HEK293 (cell line): ENCODE results near the gene ENAM.

Experiments used
- GLIS1 ChIP-seq: fragments of 450-650 bp; formaldehyde crosslinking; IDR thresholded peaks from 2 replicates; pipeline ENCODE4 v1.5.1; 2016; ENCODE audit warnings: missing biosample characterization, missing genetic modification characterization
- HOXD13 ChIP-seq: sonication (generic); formaldehyde crosslinking; IDR thresholded peaks from 2 replicates; pipeline ENCODE4 v1.8.0; 2022; ENCODE audit warnings: missing genetic modification reagents, borderline replicate concordance
- IKZF3 ChIP-seq: fragments of 450-650 bp; IDR thresholded peaks from 2 replicates; pipeline ENCODE4 v1.5.0; 2018; ENCODE audit warnings: missing biosample characterization, mild to moderate bottlenecking, missing genetic modification characterization, moderate library complexity
- KLF10 ChIP-seq: fragments of 450-650 bp; IDR thresholded peaks from 2 replicates; pipeline ENCODE4 v1.5.1; 2018; ENCODE audit warnings: missing biosample characterization, mild to moderate bottlenecking, missing genetic modification characterization
- MEIS1 ChIP-seq: sonication (generic); formaldehyde crosslinking; IDR thresholded peaks from 2 replicates; pipeline ENCODE4 v1.8.1; 2022; ENCODE audit warnings: missing genetic modification reagents, mild to moderate bottlenecking, borderline replicate concordance
- SETDB1 ChIP-seq: IDR thresholded peaks from one replicate; pipeline ENCODE4 v1.6.1; 2017; ENCODE audit warnings: mild to moderate bottlenecking, low read length, moderate library complexity, mixed read lengths; ENCODE audit not compliant: insufficient read length
- ZBTB20 ChIP-seq: fragments of 450-650 bp; formaldehyde crosslinking; IDR thresholded peaks from 2 replicates; pipeline ENCODE4 v1.5.1; 2016; ENCODE audit warnings: missing biosample characterization, missing genetic modification characterization
- ZBTB48 ChIP-seq: fragments of 450-650 bp; formaldehyde crosslinking; IDR thresholded peaks from 2 replicates; pipeline ENCODE4 v1.5.1; 2016; ENCODE audit warnings: missing biosample characterization, missing genetic modification characterization
- ZIC2 ChIP-seq: fragments of 450-650 bp; formaldehyde crosslinking; IDR thresholded peaks from 2 replicates; pipeline ENCODE4 v1.5.1; 2016; ENCODE audit warnings: missing biosample characterization, missing genetic modification characterization
- ZNF174 ChIP-seq: fragments of 450-650 bp; formaldehyde crosslinking; IDR thresholded peaks from 2 replicates; pipeline ENCODE4 v1.5.0; 2017; ENCODE audit warnings: missing biosample characterization, mild to moderate bottlenecking, missing genetic modification characterization
- ZNF2 ChIP-seq: fragments of 450-650 bp; formaldehyde crosslinking; IDR thresholded peaks from 2 replicates; pipeline ENCODE4 v1.5.1; 2016; ENCODE audit warnings: missing biosample characterization, missing genetic modification characterization
- ZNF239 ChIP-seq: fragments of 450-650 bp; formaldehyde crosslinking; IDR thresholded peaks from 2 replicates; pipeline ENCODE4 v1.5.1; 2016; ENCODE audit warnings: missing biosample characterization, missing genetic modification characterization
- ZNF248 ChIP-seq: fragments of 450-650 bp; formaldehyde crosslinking; IDR thresholded peaks from 2 replicates; pipeline ENCODE4 v1.5.1; 2017; ENCODE audit warnings: missing biosample characterization, missing genetic modification characterization
- ZNF324 ChIP-seq: fragments of 450-650 bp; formaldehyde crosslinking; IDR thresholded peaks from 2 replicates; pipeline ENCODE4 v1.5.1; 2016; ENCODE audit warnings: missing biosample characterization, missing genetic modification characterization
- ZNF341 ChIP-seq: fragments of 450-650 bp; formaldehyde crosslinking; IDR thresholded peaks from 2 replicates; pipeline ENCODE4; 2016; ENCODE audit warnings: low read depth, missing biosample characterization, missing genetic modification characterization
- ZNF354C ChIP-seq: fragments of 450-650 bp; formaldehyde crosslinking; IDR thresholded peaks from 2 replicates; pipeline ENCODE4 v1.5.1; 2016; ENCODE audit warnings: missing biosample characterization, missing genetic modification characterization, low read depth, borderline replicate concordance
- ZNF394 ChIP-seq: fragments of 450-650 bp; formaldehyde crosslinking; IDR thresholded peaks from 2 replicates; pipeline ENCODE4 v1.5.1; 2016; ENCODE audit warnings: missing biosample characterization, missing genetic modification characterization, mild to moderate bottlenecking, moderate library complexity, borderline replicate concordance
- ZNF416 ChIP-seq: fragments of 450-650 bp; formaldehyde crosslinking; IDR thresholded peaks from 2 replicates; pipeline ENCODE4 v1.5.1; 2016; ENCODE audit warnings: missing biosample characterization, missing genetic modification characterization
- ZNF510 ChIP-seq: fragments of 450-650 bp; formaldehyde crosslinking; IDR thresholded peaks from 2 replicates; pipeline ENCODE4 v1.5.1; 2018; ENCODE audit warnings: mild to moderate bottlenecking, missing genetic modification characterization, missing biosample characterization; ENCODE audit not compliant: insufficient replicate concordance
- ZNF548 ChIP-seq: fragments of 450-650 bp; formaldehyde crosslinking; IDR thresholded peaks from 2 replicates; pipeline ENCODE4 v1.5.1; 2016; ENCODE audit warnings: missing biosample characterization, missing genetic modification characterization
- ZNF600 ChIP-seq: fragments of 450-650 bp; formaldehyde crosslinking; IDR thresholded peaks from 2 replicates; pipeline ENCODE4 v1.5.1; 2016; ENCODE audit warnings: missing biosample characterization, missing genetic modification characterization
- ZNF621 ChIP-seq: fragments of 450-650 bp; formaldehyde crosslinking; IDR thresholded peaks from 2 replicates; pipeline ENCODE4 v1.5.1; 2017; ENCODE audit warnings: missing biosample characterization, missing genetic modification characterization
- ZNF624 ChIP-seq: fragments of 450-650 bp; formaldehyde crosslinking; IDR thresholded peaks from 2 replicates; pipeline ENCODE4 v1.5.1; 2017; ENCODE audit warnings: missing biosample characterization, missing genetic modification characterization
- ZNF658 ChIP-seq: fragments of 450-650 bp; formaldehyde crosslinking; IDR thresholded peaks from 2 replicates; pipeline ENCODE4; 2016; ENCODE audit warnings: missing biosample characterization, missing genetic modification characterization
- ZNF843 ChIP-seq: fragments of 450-650 bp; formaldehyde crosslinking; IDR thresholded peaks from 2 replicates; pipeline ENCODE4 v1.5.1; 2016; ENCODE audit warnings: missing biosample characterization, missing genetic modification characterization
- TF ChIP-seq, protein P1 (sequence below): fragments of 450-650 bp; formaldehyde crosslinking; IDR thresholded peaks from 2 replicates; pipeline ENCODE4 v1.5.1; 2016; ENCODE audit warnings: missing biosample characterization, missing genetic modification characterization
- TF ChIP-seq, protein P2 (sequence below): fragments of 450-650 bp; formaldehyde crosslinking; IDR thresholded peaks from 2 replicates; pipeline ENCODE4 v1.5.1; 2016; ENCODE audit warnings: missing biosample characterization, missing genetic modification characterization
- TF ChIP-seq, protein P3 (sequence below): fragments of 450-650 bp; formaldehyde crosslinking; IDR thresholded peaks from 2 replicates; pipeline ENCODE4 v1.5.1; 2017; ENCODE audit warnings: missing biosample characterization, missing genetic modification characterization
- TF ChIP-seq, protein P4 (sequence below): fragments of 450-650 bp; formaldehyde crosslinking; conservative IDR thresholded peaks from 2 replicates; pipeline ENCODE4 v1.5.1; 2016; ENCODE audit warnings: low read depth, missing biosample characterization, missing genetic modification characterization
- TF ChIP-seq, protein P5 (sequence below): fragments of 450-650 bp; formaldehyde crosslinking; IDR thresholded peaks from 2 replicates; pipeline ENCODE4 v1.5.1; 2016; ENCODE audit warnings: missing biosample characterization, missing genetic modification characterization
- TF ChIP-seq, protein P6 (sequence below): fragments of 450-650 bp; formaldehyde crosslinking; IDR thresholded peaks from 2 replicates; pipeline ENCODE4 v1.5.1; 2017; ENCODE audit warnings: missing biosample characterization, missing genetic modification characterization

Gene ENAM

DNA sequence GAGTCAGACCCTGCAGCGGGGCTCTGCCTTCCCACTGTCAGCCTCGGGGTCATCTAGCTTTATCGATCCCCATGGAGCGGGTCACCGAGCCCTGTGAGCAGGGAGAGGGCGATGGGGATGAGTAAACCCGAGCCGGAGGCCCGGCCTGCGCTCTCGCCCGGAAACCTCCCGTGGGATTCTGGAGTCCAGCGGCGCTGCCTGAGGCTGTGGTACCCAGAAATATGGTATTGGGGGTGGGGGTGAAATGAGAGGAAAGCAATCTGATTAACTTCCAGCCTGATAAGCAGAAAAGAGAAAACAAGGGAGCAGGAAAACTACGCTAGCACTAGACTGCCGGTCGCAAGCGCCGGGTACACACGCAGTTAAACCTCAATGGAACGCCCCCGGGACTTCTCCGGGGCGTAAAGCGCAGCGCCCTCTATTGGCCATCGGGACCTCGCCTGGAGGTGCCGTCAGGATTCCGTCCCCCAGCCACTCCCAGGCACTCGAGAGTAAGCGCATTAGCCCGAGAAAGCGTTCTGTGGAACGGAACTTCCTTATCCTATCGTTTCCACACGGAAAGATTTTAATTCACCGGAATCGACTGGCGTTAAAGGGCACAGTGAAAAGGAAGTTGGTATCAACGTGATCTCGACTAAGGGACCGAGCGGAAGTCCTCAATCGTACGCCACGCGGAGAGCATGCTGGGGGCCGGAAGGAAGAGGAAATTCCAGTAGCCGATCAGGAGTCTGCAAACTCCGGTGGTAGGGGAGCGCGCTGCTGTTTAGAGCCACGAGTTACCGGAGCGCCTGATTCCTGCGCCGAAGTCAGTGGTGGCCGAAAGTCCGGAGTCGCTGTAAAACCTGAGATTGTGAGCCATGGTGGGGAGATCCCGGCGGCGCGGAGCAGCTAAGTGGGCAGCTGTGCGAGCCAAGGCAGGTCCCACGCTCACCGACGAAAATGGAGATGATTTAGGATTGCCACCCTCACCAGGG lies 59.6 kb downstream of the ENAM start, which contains the start of gene UTP3 (continued):
- TF ChIP-seq, protein P1, sequence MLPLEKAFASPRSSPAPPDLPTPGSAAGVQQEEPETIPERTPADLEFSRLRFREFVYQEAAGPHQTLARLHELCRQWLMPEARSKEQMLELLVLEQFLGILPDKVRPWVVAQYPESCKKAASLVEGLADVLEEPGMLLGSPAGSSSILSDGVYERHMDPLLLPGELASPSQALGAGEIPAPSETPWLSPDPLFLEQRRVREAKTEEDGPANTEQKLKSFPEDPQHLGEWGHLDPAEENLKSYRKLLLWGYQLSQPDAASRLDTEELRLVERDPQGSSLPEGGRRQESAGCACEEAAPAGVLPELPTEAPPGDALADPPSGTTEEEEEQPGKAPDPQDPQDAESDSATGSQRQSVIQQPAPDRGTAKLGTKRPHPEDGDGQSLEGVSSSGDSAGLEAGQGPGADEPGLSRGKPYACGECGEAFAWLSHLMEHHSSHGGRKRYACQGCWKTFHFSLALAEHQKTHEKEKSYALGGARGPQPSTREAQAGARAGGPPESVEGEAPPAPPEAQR (tag by site-specific recombination) = peak; percentile 84
- TF ChIP-seq ZNF658 (tag by site-specific recombination) (no peak), ZNF843 (tag by site-specific recombination) (peak; percentile 64; the same call in 1 of the 2 replicates), ZNF174 (tag by site-specific recombination) (no peak), ZNF248 (tag by site-specific recombination) (no peak), ZNF2 (tag by site-specific recombination) (peak; percentile 99), GLIS1 (peak; percentile 50; the same call in 1 of the 2 replicates), ZIC2 (no peak), ZNF354C (tag by site-specific recombination) (no peak), IKZF3 (tag by site-specific recombination) (peak; percentile 83), ZNF324 (tag by site-specific recombination) (peak; percentile 91), ZNF341 (tag by site-specific recombination) (peak; percentile 55), ZNF600 (tag by site-specific recombination) (0 out of 2 replicates have a peak, but pooled peaks have one; percentile 32), ZNF239 (tag by site-specific recombination) (no peak), ZNF394 (tag by site-specific recombination) (peak; percentile 80), ZNF621 (tag by site-specific recombination) (no peak), KLF10 (tag by site-specific recombination) (peak; percentile 85), HOXD13 (CRISPR knock-in tag) (no peak), ZNF416 (tag by site-specific recombination) (no peak), ZNF624 (tag by site-specific recombination) (no peak), ZNF548 (tag by site-specific recombination) (no peak), ZNF510 (no peak), ZBTB48 (peak; percentile 96), MEIS1 (no peak), ZBTB20 (tag by site-specific recombination) (no peak; the same call in 1 of the 2 replicates), SETDB1 (peak; percentile 50)
- TF ChIP-seq, protein P2, sequence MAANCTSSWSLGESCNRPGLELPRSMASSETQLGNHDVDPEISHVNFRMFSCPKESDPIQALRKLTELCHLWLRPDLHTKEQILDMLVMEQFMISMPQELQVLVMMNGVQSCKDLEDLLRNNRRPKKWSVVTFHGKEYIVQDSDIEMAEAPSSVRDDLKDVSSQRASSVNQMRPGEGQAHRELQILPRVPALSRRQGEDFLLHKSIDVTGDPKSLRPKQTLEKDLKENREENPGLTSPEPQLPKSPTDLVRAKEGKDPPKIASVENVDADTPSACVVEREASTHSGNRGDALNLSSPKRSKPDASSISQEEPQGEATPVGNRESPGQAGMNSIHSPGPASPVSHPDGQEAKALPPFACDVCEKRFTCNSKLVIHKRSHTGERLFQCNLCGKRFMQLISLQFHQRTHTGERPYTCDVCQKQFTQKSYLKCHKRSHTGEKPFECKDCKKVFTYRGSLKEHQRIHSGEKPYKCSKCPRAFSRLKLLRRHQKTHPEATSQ = peak; percentile 94
- TF ChIP-seq, protein P3, sequence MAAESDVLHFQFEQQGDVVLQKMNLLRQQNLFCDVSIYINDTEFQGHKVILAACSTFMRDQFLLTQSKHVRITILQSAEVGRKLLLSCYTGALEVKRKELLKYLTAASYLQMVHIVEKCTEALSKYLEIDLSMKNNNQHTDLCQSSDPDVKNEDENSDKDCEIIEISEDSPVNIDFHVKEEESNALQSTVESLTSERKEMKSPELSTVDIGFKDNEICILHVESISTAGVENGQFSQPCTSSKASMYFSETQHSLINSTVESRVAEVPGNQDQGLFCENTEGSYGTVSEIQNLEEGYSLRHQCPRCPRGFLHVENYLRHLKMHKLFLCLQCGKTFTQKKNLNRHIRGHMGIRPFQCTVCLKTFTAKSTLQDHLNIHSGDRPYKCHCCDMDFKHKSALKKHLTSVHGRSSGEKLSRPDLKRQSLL (tag by site-specific recombination) = peak; percentile 65; the same call in 1 of the 2 replicates
- TF ChIP-seq, protein P4, sequence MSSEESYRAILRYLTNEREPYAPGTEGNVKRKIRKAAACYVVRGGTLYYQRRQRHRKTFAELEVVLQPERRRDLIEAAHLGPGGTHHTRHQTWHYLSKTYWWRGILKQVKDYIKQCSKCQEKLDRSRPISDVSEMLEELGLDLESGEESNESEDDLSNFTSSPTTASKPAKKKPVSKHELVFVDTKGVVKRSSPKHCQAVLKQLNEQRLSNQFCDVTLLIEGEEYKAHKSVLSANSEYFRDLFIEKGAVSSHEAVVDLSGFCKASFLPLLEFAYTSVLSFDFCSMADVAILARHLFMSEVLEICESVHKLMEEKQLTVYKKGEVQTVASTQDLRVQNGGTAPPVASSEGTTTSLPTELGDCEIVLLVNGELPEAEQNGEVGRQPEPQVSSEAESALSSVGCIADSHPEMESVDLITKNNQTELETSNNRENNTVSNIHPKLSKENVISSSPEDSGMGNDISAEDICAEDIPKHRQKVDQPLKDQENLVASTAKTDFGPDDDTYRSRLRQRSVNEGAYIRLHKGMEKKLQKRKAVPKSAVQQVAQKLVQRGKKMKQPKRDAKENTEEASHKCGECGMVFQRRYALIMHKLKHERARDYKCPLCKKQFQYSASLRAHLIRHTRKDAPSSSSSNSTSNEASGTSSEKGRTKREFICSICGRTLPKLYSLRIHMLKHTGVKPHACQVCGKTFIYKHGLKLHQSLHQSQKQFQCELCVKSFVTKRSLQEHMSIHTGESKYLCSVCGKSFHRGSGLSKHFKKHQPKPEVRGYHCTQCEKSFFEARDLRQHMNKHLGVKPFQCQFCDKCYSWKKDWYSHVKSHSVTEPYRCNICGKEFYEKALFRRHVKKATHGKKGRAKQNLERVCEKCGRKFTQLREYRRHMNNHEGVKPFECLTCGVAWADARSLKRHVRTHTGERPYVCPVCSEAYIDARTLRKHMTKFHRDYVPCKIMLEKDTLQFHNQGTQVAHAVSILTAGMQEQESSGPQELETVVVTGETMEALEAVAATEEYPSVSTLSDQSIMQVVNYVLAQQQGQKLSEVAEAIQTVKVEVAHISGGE (tag by site-specific recombination) = peak; percentile 100
- TF ChIP-seq, protein P5, sequence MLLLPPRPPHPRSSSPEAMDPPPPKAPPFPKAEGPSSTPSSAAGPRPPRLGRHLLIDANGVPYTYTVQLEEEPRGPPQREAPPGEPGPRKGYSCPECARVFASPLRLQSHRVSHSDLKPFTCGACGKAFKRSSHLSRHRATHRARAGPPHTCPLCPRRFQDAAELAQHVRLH (tag by site-specific recombination) = peak; percentile 92
- TF ChIP-seq, protein P6, sequence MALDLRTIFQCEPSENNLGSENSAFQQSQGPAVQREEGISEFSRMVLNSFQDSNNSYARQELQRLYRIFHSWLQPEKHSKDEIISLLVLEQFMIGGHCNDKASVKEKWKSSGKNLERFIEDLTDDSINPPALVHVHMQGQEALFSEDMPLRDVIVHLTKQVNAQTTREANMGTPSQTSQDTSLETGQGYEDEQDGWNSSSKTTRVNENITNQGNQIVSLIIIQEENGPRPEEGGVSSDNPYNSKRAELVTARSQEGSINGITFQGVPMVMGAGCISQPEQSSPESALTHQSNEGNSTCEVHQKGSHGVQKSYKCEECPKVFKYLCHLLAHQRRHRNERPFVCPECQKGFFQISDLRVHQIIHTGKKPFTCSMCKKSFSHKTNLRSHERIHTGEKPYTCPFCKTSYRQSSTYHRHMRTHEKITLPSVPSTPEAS (tag by site-specific recombination) = peak; percentile 63; the same call in 1 of the 2 replicates
